OCI-M2 (cell line): Measurements from ENCODE around the gene MAEA.
A peak's percentile ranks its signal among the peaks of the same experiment; 100 is the strongest.

Experiments
- DNase-seq: peaks from one replicate; lab custom pipeline; 2025; ENCODE audit not compliant: unreplicated experiment; lab: John Stamatoyannopoulos, UW

MAEA gene

DNA sequence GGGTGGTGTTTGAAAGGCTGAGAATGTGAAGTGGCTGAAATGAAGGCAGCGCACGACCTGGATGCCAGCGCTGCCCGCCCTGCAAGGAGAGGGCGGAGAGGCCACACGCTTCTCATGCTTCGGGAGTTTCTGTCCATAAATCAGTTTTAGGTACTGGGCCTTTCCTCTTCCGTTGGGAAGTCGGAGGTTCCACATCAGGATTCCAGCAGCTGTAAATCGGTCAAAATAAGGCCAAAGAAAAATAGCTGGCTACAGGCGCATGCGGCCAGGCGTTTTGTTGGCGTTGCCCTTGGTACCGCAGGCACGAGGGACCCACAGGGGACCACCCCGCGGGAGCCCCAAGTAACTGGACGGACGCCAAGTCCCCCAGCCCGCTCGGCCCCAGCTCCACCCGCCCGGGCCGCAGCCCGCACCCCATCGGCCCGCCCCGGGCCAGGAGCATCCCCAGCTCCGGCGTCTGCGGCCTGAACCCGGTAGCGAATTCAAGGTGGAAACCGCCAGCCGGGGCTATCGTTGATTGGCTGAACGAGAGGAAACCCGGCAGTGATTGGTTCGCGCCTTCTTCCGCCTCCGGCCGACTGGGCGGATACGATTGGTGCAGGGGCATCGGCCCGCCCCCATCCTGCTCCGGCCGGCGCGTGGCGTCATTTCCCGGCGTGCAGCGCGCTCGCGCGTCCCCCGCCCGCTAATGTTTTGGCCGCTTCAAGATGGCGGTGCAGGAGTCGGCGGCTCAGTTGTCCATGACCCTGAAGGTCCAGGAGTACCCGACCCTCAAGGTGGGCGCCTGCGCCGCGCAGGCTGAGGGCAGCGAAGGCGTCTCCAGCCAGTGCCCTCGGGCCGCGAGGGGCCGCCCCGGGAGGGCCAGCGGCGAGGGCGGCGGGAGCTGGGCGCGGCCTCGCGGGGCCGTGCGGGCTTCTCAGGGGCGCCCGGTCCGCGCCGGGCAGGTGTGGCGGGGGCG, at the start of gene MAEA:
Gene MAEA (plus strand): TSS at position 685 of the 958 bp plus-strand sequence. CDS start 23 bp downstream, at position 708.
- peak; percentile 73 for DNase-seq

DNA sequence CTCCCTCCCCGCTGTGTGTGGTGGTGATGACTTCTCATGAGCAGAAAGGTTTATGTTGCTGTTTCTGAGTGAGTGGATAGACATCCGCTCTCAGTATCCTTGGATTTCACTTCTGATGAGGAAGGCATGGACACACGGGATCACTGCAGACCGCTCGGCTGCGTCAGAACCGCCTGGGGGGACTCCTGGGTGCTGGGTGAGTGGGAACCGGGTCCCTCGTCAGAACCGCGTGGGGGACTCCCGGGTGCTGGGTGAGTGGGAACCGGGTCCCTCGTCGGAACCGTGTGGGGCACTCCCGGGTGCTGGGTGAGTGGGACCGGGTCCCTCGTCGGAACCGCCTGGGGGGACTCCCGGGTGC, 49.8 kb upstream of the MAEA start:
- DNase-seq = no peak

DNA sequence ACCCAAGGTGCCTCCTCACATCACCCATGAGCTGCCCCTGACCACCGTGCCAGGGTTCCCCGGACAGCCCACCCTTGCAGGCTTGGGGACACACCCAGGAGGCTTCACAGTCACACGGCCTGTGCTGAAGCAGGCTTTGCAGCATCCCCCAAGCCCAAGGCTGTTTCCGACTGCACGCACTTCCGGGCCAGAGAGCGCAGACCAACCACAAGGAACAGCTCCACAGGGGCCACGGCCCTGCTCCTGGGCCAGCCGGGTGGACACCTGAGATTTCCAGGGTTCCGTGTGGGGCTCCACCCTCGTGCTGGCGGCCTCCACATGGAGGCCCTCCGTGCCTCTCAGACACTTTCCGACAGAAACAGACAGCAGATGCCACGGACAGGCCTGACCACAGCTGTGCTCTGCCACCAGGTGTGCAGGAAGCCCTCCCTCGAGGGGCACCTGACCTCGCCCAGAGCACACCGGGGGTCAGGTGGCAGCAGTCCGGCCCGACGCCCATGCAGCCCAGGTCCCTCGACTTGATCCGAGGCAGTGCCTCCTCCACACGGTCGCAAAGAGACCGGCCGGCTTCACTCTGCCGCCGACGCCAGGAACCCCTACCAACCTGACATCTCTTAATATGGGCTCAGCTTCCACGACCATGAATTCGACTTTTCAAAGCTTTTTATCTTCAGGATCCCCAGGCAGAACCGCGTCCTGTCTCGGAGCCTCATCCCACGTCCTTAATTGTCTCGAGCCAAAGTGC, 48.8 kb upstream of the MAEA start:
- no peak for DNase-seq

DNA sequence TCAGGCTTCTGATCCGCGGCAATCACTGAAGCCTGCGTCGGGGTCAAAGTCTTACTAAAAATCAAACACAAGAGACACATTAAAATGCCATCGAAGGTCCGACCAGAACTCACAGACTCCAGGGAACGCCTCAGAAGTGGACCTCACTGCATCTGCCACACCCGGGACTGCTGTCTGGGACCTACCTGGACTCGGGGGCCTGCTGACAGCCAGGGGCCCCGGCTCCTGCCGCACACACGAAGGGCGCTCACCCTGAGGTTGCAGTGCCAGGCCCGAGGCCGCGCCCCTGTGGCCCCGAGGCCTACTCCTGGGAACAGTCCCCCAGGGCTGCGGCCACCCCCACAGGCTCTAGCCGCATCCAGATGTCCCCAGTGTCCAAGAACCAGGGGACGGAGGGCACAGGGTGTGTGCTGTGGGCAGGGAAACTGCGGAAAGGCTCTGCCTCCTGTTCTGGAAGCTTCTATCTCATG, 48.2 kb upstream of the MAEA start:
- no peak for DNase-seq

DNA sequence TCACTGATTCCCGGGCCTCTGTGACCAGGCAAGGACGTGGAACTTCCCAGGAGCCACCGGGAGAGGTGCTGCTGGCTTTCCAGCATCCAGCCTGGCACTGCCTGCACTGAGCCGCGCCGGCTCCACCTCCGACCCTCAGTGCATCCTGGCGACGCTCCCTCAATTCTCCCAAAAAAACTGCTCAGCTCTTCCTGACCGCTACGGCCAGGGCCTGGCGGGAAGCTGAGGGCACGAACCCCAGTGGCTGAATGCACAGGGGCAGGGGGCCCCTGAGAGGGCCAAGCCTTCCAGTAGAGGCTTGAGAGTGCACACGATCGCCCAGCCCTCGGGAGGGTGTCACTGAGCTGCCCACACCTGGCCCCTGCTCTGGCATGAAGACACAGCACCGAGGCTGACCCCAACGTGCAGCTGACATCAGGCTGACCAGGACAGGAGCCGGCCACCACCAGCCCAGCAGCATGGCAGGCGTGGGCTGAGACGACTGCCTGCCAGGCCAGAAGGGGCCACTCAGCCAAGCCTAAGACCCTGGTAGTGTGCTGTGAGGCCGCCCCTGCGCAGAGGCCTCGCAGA, 47.7 kb upstream of the MAEA start:
- no peak for DNase-seq

DNA sequence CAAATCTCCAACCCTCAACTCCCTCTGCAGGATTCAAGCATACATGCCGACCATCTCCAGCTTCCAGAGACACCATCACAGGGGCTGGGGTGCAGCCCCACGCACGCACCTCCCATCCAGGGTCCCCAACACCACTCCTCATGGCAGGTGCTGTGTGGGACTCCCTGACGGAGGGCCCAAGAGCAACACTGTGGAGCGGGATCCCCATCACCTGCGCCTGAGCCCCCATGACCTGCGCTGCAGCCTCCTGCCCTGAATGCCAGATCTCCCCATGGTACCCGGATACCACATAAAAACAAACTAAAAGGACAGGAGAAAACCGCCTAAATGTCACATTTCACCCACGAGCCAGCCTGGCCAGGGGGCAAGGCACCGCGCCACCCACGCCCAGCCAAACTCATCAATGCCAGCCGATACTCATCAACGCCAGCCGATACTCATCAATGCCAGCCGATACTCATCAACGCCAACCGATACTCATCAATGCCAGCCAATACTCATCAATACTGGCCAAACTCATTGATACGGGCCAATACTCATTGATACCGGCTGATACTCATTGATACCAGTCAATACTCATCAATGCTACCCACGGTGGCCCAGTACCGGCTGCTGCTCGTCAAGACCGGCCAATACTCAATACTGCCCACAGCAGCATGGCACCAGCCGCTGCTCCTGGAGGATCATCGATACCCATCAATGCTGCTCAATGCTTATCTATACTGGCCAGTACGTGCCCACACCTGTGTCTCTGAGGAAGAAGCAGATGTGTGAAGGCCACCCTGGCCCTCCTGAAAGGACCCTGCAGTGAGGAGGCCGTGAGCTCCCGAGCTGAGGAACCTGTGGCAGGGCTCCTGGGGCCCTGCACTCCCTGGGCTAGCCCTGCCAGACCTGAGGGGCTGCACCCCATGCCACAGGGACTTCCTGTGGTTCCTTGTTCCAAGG, 46.9 kb upstream of the MAEA start:
- no peak for DNase-seq

DNA sequence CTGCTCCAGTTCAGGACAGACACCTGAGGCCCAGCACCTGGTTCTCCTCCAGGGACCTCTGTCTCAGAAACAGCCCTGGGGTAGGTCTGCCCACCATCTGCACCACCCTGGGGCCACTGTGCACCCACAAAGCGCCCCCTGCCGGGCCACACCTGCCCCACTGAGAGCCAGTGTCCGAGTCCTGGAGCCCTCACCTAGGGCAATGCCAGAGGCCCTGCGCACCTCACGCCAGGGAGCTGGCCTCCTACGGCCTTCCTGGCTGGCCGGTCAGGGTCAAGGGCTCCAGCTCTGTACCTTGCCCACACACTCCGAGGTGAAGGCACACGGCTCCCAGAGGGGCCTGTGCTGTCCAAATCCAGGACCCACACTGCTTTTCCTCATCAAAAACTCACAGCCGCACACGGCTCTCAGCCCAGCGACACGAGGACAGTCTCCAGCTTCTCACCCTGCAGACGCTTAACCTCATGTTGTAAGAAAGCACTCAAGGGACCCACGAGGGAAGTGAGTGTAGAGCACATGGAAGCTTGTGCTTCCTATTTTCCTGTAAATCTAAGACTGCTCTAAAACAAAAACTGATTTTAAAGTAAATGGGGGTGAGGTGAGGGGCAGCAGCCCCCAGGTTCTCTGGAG, 46.1 kb upstream of the MAEA start:
- no peak for DNase-seq

DNA sequence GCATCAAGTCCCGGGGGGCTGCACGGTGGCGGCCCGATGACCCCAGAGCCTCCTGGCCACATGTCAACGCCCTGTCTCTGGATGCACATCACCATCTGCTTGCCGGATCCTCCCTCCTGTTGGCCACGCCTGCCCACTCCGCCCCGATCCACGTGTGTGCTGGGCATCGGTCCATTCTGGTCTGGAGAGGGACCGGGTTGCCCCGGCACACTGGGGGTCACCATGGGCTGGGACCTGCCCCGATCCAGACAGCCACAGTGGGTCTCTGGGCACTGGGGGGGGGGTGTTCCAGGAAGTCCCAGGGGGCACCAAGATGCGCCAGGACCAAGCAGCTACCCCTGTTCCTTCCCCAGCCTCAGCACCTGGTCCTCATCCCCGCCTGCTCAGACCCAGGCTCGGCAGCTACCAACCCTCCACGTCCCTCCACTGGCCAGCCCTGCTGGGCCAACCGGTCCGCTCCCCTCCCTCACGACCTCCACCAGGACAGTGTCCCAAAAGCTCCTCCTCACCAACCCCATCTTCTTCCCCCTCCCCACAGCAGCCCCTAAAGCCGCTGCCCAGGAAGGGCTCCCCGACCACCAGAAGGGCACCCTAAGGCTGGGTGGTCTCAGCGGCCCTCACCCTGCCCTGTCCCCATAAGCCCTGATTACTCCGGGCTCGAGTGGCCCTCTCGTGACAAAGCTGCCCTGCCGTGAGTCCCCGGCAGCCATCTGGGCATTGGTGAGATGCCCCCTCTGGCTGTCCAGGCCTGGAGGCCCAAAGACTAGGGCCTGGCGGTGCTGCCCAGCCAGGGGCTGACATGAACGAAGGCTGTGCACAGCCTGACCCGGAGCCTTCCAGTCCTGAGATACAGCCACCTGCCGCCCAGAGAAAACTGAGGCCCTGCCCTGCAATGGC, 45.4 kb upstream of the MAEA start:
- no peak for DNase-seq

DNA sequence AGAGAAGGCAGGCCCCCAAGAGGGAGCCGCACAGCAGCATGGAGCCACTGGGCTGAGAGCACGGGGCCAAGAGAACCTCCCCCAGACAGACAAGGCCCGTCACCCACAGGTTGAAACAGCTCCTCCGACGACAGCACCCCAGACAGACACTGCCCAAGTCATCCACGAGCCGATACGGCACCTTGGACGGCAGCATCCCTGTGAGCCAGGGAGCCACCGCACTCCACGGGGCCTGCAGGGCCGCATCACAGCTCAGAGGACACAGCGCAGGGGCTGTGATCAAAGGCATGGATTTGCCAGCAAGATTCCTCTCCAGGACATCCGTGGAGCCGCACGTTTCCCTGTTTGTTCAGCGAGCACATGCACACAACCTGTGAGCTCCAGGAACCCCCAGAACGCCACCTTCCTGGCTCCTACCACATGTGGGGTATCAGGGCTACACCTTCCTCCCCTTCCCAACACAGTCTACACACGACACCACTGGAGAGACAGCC, 44.7 kb upstream of the MAEA start:
- DNase-seq = no peak

DNA sequence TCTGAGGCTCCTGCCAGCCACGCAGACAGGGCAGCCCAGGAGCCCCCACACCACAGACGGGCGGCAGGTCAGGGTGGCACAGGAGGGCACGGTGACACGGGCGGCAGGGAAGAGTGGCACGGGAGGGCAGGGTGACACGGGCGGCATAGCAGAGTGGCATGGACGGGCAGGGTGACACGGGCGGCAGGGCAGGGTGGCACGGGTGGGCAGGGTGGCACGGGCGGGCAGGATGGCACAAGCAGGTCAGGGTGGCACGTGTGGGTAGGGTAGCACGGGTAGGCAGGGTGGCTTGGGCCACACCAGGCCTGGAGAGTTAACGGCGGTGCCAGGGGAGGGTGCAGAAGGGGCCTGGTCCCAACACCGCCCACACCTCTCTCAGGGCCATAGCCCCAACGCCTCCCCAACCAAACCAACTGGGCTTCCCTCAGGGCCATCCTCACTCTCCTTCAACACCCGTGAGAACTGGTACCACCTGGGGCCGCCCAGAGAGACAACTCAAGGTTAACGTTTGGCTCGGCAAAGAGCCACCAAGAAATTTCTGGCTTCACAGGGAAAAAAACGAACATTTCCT, 44.1 kb upstream of the MAEA start:
- DNase-seq = no peak

DNA sequence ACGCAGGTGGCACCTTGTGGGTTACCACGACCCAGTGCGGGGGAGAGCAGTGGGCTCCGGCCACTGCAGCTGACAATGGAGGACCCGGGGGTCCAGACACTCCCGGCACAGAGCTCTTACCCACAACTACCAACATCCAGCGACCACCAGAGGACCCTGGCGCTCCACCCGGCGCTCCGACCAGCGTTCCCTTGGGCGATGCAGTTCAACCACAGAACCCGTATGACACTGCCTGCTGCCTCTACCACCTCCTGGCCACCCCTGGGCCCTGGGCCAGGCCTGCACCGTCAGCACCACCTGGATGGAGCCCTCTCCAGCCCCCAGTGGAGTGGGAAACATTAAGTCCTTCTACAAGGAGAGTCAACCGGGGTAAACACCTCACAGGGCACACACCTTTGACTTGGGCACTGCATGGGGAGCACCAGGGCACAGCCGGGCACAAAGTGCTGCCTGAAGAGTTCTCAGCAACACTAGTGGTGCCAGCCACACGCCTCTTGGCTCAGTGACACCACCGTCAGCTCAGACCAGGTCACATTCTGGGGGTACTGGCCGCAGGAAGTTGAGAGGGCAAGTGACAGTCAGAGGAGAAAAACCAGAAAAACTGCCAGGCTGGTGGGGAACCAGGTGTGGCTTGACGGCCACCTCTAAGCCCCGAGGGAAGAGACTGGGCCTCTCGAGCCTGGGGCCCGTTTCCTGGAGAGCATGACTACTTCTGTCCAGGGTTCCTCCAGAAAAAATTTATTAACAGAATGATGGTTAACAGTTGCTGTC, 43.4 kb upstream of the MAEA start:
- DNase-seq = no peak

DNA sequence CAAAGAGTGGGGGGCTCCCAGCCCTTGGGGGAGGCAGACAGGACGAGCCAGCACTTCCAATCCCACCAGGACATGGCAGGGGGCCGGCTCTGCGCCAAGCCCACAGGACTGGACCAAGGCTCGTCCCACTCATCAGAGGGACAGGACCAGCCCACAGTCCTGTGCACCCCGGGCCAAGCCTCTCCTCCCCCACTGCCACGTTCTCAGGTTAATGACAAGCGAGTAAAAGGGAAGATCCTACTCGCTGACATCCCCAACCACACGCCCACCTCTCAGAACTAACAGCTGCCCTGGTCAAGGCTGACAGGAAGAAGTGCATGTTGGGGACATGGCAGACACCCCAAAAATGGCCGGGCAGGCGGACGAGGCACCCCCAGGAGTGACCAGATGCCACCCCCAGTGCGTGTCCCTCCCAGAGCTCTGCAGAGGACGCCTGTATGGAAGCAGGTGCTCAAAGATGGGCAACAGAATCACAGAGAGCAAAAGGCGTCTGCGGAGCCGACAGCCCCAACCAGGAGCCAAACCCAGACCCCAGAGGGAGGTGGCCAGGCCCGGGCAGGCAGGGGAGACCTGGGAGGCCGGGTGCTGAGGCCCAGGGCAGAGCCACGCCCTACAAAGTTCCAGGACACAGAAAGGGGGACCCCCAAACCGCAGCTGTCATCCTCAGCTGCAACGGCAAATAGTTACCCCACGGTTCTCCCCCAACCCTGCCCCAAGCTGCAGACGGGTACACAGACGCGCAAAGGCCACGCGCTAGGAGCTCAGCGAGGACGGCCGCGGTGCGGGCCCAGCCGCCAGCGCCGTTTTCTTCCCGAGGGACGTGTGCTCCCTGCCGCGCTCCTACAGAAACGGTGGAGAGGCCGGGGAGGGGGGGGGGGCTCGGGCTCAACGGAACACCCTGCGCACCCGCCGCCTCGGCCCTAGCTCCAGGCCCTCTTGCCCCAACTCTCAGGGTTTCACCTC, 42.5 kb upstream of the MAEA start:
- no peak for DNase-seq

DNA sequence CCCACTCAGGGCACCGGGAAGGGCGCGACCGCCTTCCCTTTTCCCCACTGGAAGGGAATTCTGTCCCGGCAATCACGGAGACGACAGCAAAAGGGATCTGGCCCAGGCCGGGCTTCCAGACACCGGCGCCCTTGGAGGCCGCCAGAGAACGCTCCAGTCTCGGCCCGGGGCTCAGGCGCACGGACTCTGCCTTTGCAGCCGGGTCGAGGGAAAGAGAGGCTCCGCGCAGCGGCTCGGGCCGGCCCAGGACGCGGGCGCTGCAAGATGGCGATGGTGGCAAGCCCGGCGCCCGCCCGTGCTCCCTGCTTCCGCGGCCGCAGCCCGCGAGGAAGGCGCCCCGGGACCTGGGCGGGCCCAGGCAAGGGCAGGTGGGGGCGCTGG, 41.8 kb upstream of the MAEA start:
- no peak for DNase-seq

DNA sequence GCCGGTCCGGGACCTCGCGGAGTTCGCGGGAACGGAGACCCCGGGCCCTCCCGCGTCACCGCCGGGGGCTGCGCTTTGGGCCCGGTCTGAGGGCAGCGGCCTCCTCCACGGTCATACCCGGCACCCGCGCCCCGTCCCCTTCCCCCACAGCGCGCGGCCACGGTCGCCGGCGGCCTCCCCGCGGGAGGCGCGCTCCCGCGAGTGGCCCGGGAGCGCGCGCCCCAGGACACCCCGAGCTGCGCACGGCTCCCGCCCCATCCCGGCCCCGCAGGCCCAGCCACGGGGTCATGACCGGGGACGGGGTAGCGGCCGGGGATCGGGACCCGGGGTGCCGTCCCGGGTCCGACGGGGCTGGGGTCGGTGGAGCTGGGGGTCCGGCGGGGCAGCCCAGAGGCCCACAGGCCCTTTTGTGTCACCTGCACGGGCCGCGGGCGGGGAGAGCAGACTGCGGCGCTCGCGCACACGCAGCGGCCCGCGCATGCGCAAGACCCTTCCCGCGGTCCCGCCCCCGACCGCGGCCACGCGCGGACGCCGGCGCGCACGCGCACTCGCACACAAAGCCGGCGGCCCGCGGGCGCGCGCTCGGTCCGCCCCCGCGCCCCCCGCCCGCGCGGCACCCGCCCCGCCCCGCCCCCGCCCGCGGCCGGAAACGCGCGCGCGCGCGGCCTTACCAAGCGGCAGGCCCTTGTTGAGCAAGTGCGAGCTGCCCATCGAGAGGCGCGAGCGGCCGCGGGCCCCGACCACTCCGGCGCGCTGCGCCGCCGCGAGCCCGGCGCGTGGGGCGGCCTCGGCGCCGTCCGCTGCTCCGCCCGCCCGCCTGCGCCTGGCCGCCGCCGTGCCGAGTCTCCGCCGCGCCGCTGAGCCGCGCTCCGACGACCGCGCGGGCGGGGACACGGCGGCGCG, 41.2 kb upstream of the MAEA start, which contains the start of gene CTBP1:
Gene CTBP1 (minus strand): TSS at position 886 of the 903 bp plus-strand sequence. CDS start 7,799 bp downstream, outside the sequence.
- DNase-seq = no peak

DNA sequence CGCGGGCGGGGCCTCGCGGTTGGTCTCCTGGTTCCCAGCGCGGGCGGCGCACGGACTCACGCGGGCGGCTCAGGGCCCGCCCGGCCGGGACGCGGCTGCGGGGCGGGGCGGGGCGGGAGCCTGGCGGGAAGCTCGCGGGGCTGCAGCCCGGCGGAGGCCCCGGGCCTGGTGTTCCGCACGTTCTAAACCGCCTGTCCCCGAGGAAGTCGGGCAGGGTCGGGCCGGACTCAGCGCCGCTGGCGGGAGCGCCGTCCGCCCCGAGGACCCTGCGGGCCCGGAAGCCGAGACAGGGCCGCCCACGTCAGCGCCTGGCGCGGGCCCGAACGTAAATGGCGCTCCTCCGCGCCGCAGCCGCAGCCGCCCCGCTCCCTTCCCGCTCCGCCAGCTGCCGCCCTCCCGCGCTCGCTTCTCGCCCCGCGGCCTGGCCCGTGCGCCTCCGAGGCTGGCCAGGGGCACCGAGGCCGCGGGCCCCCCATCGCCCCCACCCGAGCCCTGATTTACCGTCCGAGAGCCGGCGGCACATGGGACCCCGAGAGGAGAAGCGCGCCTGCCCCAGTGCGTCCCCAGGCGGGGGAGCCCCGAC, 40.5 kb upstream of the MAEA start:
- no peak for DNase-seq
